ENCODE results near the gene CPSF4L. TPM values are rescaled to one million over a fixed set of nuclear protein-coding genes. Genes with fewer than 3 reads are reported as not detected.
A peak's percentile ranks its signal among the peaks of the same experiment; 100 is the strongest.

Gene CPSF4L
- total and polyA plus RNA-seq, 7 experiments from 2014 or later, result not detected

- no peak overlapping the region for H3K27ac Mint-ChIP-seq
- H3K4me1 Mint-ChIP-seq, result peaks cover 0 to 3% (median 0%) of the 10 kb centered on the region in 7 donors
- POLR2A ChIA-PET, result no interaction called here
- DNase-seq (no peak), ATAC-seq (no peak)
- intact Hi-C loops (cut with micrococcal nuclease), result no loop called here
- Histone ChIP-seq H3K27me3 (ENCODE audit: control insufficient read depth in 2 of 2, insufficient read depth in 2 of 2, low read length in 2 of 2) (no peaks in the 10 kb centered on the region), H3K36me3 (ENCODE audit: control insufficient read depth in 2 of 3, insufficient read depth in 3 of 3, low read length in 3 of 3) (no peaks in the 10 kb centered on the region), H3K4me1 (ENCODE audit: control insufficient read depth in 2 of 2, insufficient read depth in 2 of 2, low read length in 2 of 2) (no peaks in the 10 kb centered on the region), H3K4me3 (ENCODE audit: low read length) (no peak overlapping the region), H3K9me3 (ENCODE audit: control insufficient read depth in 2 of 3, low read length in 3 of 3) (no peaks in the 10 kb centered on the region), H3K27ac (ENCODE audit: low read depth, low read length) (no peak overlapping the region)
- no peaks in the 10 kb centered on the region for H3K36me3 Mint-ChIP-seq
- no peaks in the 10 kb centered on the region for H3K9me3 Mint-ChIP-seq
- no peak overlapping the region for H3K4me3 Mint-ChIP-seq
- CTCF ChIA-PET, result no interaction called here
- H3K27me3 Mint-ChIP-seq, result no peaks in the 10 kb centered on the region
These were observed 17.1 kb upstream of the CPSF4L start for GRCh38 chr17:73278465-73279453.

- no peaks in the 10 kb centered on the region for H3K9me3 ChIP-seq (ENCODE audit: control insufficient read depth in 2 of 3, low read length in 3 of 3)
- Mint-ChIP-seq H3K4me1 (peaks cover 0 to 2% (median 0%) of the 10 kb centered on the region in 7 donors), H3K36me3 (no peaks in the 10 kb centered on the region), H3K27me3 (no peaks in the 10 kb centered on the region), H3K9me3 (no peaks in the 10 kb centered on the region), H3K27ac (no peak overlapping the region), H3K4me3 (no peak overlapping the region)
- DNase-seq, result no peak
- POLR2A ChIA-PET, result no interaction called here
- H3K4me1 ChIP-seq (ENCODE audit: control insufficient read depth in 2 of 2, insufficient read depth in 2 of 2, low read length in 2 of 2), result no peaks in the 10 kb centered on the region
- no peak for ATAC-seq
- H3K4me3 ChIP-seq (ENCODE audit: low read length), result no peak overlapping the region
- CTCF ChIA-PET, result no interaction called here
- H3K36me3 ChIP-seq (ENCODE audit: control insufficient read depth in 2 of 3, insufficient read depth in 3 of 3, low read length in 3 of 3), result no peaks in the 10 kb centered on the region
- intact Hi-C loops (cut with micrococcal nuclease), result no loop called here
- H3K27ac ChIP-seq (ENCODE audit: low read depth, low read length), result no peak overlapping the region
- no peaks in the 10 kb centered on the region for H3K27me3 ChIP-seq (ENCODE audit: control insufficient read depth in 2 of 2, insufficient read depth in 2 of 2, low read length in 2 of 2)
These were observed 16.4 kb upstream of the CPSF4L start for GRCh38 chr17:73278049-73278464.

- DNase-seq, result no peak
- ChIA-PET CTCF (no interaction called here), POLR2A (no interaction called here)
- Mint-ChIP-seq H3K4me3 (no peak overlapping the region), H3K27ac (no peak overlapping the region), H3K27me3 (no peaks in the 10 kb centered on the region), H3K4me1 (peaks cover 0 to 2% (median 0%) of the 10 kb centered on the region in 7 donors), H3K36me3 (no peaks in the 10 kb centered on the region), H3K9me3 (no peaks in the 10 kb centered on the region)
- Histone ChIP-seq H3K4me1 (ENCODE audit: control insufficient read depth in 2 of 2, insufficient read depth in 2 of 2, low read length in 2 of 2) (no peaks in the 10 kb centered on the region), H3K9me3 (ENCODE audit: control insufficient read depth in 2 of 3, low read length in 3 of 3) (no peaks in the 10 kb centered on the region), H3K36me3 (ENCODE audit: control insufficient read depth in 2 of 3, insufficient read depth in 3 of 3, low read length in 3 of 3) (no peaks in the 10 kb centered on the region), H3K4me3 (ENCODE audit: low read length) (no peak overlapping the region), H3K27me3 (ENCODE audit: control insufficient read depth in 2 of 2, insufficient read depth in 2 of 2, low read length in 2 of 2) (no peaks in the 10 kb centered on the region), H3K27ac (ENCODE audit: low read depth, low read length) (no peak overlapping the region)
- intact Hi-C loops (cut with micrococcal nuclease), result no loop called here
- no peak for ATAC-seq
These were observed 12.8 kb upstream of the CPSF4L start for GRCh38 chr17:73274490-73274889.

- POLR2A ChIA-PET, result no interaction called here
- Histone ChIP-seq H3K9me3 (ENCODE audit: control insufficient read depth in 2 of 3, low read length in 3 of 3) (no peaks in the 10 kb centered on the region), H3K27ac (ENCODE audit: low read depth, low read length) (no peak overlapping the region), H3K4me1 (ENCODE audit: control insufficient read depth in 2 of 2, insufficient read depth in 2 of 2, low read length in 2 of 2) (no peaks in the 10 kb centered on the region), H3K36me3 (ENCODE audit: control insufficient read depth in 2 of 3, insufficient read depth in 3 of 3, low read length in 3 of 3) (no peaks in the 10 kb centered on the region), H3K27me3 (ENCODE audit: control insufficient read depth in 2 of 2, insufficient read depth in 2 of 2, low read length in 2 of 2) (no peaks in the 10 kb centered on the region), H3K4me3 (ENCODE audit: low read length) (no peak overlapping the region)
- Mint-ChIP-seq H3K27ac (no peak overlapping the region), H3K27me3 (no peaks in the 10 kb centered on the region), H3K4me1 (no peaks in the 10 kb centered on the region), H3K9me3 (no peaks in the 10 kb centered on the region), H3K36me3 (no peaks in the 10 kb centered on the region), H3K4me3 (no peak overlapping the region)
- CTCF ChIA-PET, result no interaction called here
- no peak for ATAC-seq
- no peak for DNase-seq
- intact Hi-C loops (cut with micrococcal nuclease), result no loop called here
These were observed 11.2 kb upstream of the CPSF4L start for GRCh38 chr17:73272906-73273218.

- Histone ChIP-seq H3K4me1 (ENCODE audit: control insufficient read depth in 2 of 2, insufficient read depth in 2 of 2, low read length in 2 of 2) (no peaks in the 10 kb centered on the region), H3K27ac (ENCODE audit: low read depth, low read length) (no peak overlapping the region), H3K9me3 (ENCODE audit: control insufficient read depth in 2 of 3, low read length in 3 of 3) (no peaks in the 10 kb centered on the region), H3K27me3 (ENCODE audit: control insufficient read depth in 2 of 2, insufficient read depth in 2 of 2, low read length in 2 of 2) (no peaks in the 10 kb centered on the region), H3K36me3 (ENCODE audit: control insufficient read depth in 2 of 3, insufficient read depth in 3 of 3, low read length in 3 of 3) (no peaks in the 10 kb centered on the region), H3K4me3 (ENCODE audit: low read length) (no peak overlapping the region)
- Mint-ChIP-seq H3K4me1 (no peaks in the 10 kb centered on the region), H3K4me3 (no peak overlapping the region), H3K27ac (no peak overlapping the region), H3K9me3 (no peaks in the 10 kb centered on the region), H3K27me3 (no peaks in the 10 kb centered on the region), H3K36me3 (no peaks in the 10 kb centered on the region)
- ChIA-PET CTCF (no interaction called here), POLR2A (interaction anchor here (0.6 kb wide), 1 partner anchor 89 kb away, joined by 4 read pairs; no protein-coding TSS in a partner anchor)
- intact Hi-C loops (cut with micrococcal nuclease), result no loop called here
- ATAC-seq, result peak; percentile 47
- no peak for DNase-seq
These were observed 9.4 kb upstream of the CPSF4L start for GRCh38 chr17:73271072-73271471.

- ChIA-PET POLR2A (no interaction called here), CTCF (no interaction called here)
- DNase-seq, result no peak
- no peaks in the 10 kb centered on the region for H3K9me3 Mint-ChIP-seq
- no peaks in the 10 kb centered on the region for H3K27me3 Mint-ChIP-seq
- Histone ChIP-seq H3K9me3 (ENCODE audit: control insufficient read depth in 2 of 3, low read length in 3 of 3) (no peaks in the 10 kb centered on the region), H3K4me3 (ENCODE audit: low read length) (no peak overlapping the region), H3K36me3 (ENCODE audit: control insufficient read depth in 2 of 3, insufficient read depth in 3 of 3, low read length in 3 of 3) (no peaks in the 10 kb centered on the region), H3K4me1 (ENCODE audit: control insufficient read depth in 2 of 2, insufficient read depth in 2 of 2, low read length in 2 of 2) (no peaks in the 10 kb centered on the region), H3K27ac (ENCODE audit: low read depth, low read length) (no peak overlapping the region), H3K27me3 (ENCODE audit: control insufficient read depth in 2 of 2, insufficient read depth in 2 of 2, low read length in 2 of 2) (no peaks in the 10 kb centered on the region)
- no peak overlapping the region for H3K4me3 Mint-ChIP-seq
- H3K36me3 Mint-ChIP-seq, result no peaks in the 10 kb centered on the region
- ATAC-seq, result no peak
- H3K4me1 Mint-ChIP-seq, result no peaks in the 10 kb centered on the region
- H3K27ac Mint-ChIP-seq, result no peak overlapping the region
- intact Hi-C loops (cut with micrococcal nuclease), result no loop called here
These were observed 8.1 kb upstream of the CPSF4L start for GRCh38 chr17:73269791-73270190.

- CTCF ChIA-PET, result no interaction called here
- no peaks in the 10 kb centered on the region for H3K9me3 ChIP-seq (ENCODE audit: control insufficient read depth in 2 of 3, low read length in 3 of 3)
- Mint-ChIP-seq H3K9me3 (no peaks in the 10 kb centered on the region), H3K27ac (no peak overlapping the region), H3K4me3 (no peak overlapping the region), H3K27me3 (no peaks in the 10 kb centered on the region), H3K36me3 (no peaks in the 10 kb centered on the region), H3K4me1 (no peaks in the 10 kb centered on the region)
- intact Hi-C loops (cut with micrococcal nuclease), result no loop called here
- DNase-seq (no peak), ATAC-seq (no peak)
- no peaks in the 10 kb centered on the region for H3K27me3 ChIP-seq (ENCODE audit: control insufficient read depth in 2 of 2, insufficient read depth in 2 of 2, low read length in 2 of 2)
- H3K4me1 ChIP-seq (ENCODE audit: control insufficient read depth in 2 of 2, insufficient read depth in 2 of 2, low read length in 2 of 2), result no peaks in the 10 kb centered on the region
- H3K36me3 ChIP-seq (ENCODE audit: control insufficient read depth in 2 of 3, insufficient read depth in 3 of 3, low read length in 3 of 3), result no peaks in the 10 kb centered on the region
- POLR2A ChIA-PET, result no interaction called here
- no peak overlapping the region for H3K27ac ChIP-seq (ENCODE audit: low read depth, low read length)
- H3K4me3 ChIP-seq (ENCODE audit: low read length), result no peak overlapping the region
These were observed 7.6 kb upstream of the CPSF4L start for GRCh38 chr17:73269329-73269615.

Measured in naive thymus-derived CD4-positive, alpha-beta T cell (primary cell).